Pancreas (tissue), 10 donors: ENCODE measurements around the gene TMEM255B. TPM values are rescaled to one million over a fixed set of nuclear protein-coding genes. Genes with fewer than 3 reads are reported as not detected.

Experiments
- ATAC-seq, 4 donors: fragments of 200-7000 bp; cut with Tn5 transposase; one replicate each; pipeline versions ENCODE4 v1.8.0 to v1.9.1; 2020; ENCODE audit warnings: mild to moderate bottlenecking in 4 of 4, moderate library complexity in 4 of 4
- DNase-seq, 6 donors: peaks; one replicate each; pipeline ENCODE4 v3.0.0-alpha.2; 2020
- FAIRE-seq: peaks from 2 replicates; lab custom pipeline; 2012; peaks lifted over from hg19 to GRCh38; lab: Jason Lieb, UNC
- H3K27ac ChIP-seq, 4 donors: fragments of 200-600 bp; sonication (generic); 1 replicate in 3 of 4; 2 replicates in 1 of 4; pipeline versions ENCODE4 v1.5.0 to v1.8.0; 2020
- H3K27me3 ChIP-seq, 4 donors: fragments of 200-600 bp; one replicate each; pipeline ENCODE4 v1.8.0; 2021
- H3K36me3 ChIP-seq, 3 donors: fragments of 200-600 bp; sonication (generic) in 1 of 3; one replicate each; pipeline versions ENCODE4 v1.5.0 to v1.8.0; 2020 to 2021
- H3K4me1 ChIP-seq, 3 donors: fragments of 200-600 bp; one replicate each; pipeline ENCODE4 v1.8.0; 2021
- H3K4me3 ChIP-seq, 4 donors: fragments of 200-600 bp; sonication (generic) in 2 of 4; one replicate each; pipeline versions ENCODE4 v1.5.0 to v1.8.0; 2020 to 2021
- H3K9me3 ChIP-seq, 4 donors: fragments of 200-600 bp; one replicate each; pipeline ENCODE4 v1.8.0; 2021
- CTCF ChIP-seq, 4 donors: fragments of 200-600 bp; sonication (generic) in 3 of 4; IDR thresholded peaks; one replicate each; pipeline versions ENCODE4 v1.5.0 to v1.8.0; 2021; ENCODE audit warnings: antibody characterized with exemption in 4 of 4
- WGBS, 2 donors: extraction: QIAGEN DNeasy Blood & Tissue Kit; methylation state at CpG; one replicate each; pipeline ENCODE4 v1.1.7; 2013; 5-methylcytosine and 5-hydroxymethylcytosine counted together
- intact Hi-C, 3 donors: fragments of 100-400 bp; cut with DNase I; formaldehyde crosslinking; loops; one replicate each; pipeline versions ENCODE4 v1.11.1 to v1.14.2; 2022
- polyA plus RNA-seq, 2 donors: library from polyadenylated mRNA; stranded (reverse); fragments of 200-250 nt; gene quantifications; one replicate each; pipeline ENCODE4 v1.2.3, GENCODE V29; 2013
- total RNA-seq, 6 donors: library from RNA; stranded (reverse); fragmentation: NEBNext Ultra II Directional in 4 of 6; extraction: Animal tissue kit (Norgen Biotek cat#: 25700) in 4 of 6; gene quantifications; one replicate each; pipeline versions ENCODE4 v1.2.1 to v1.2.4, GENCODE V29; 2021 to 2023
- donor health status: healthy with polysubstance abuse.
- donor health status: DM: no; HTN: no; CAD: no; lungs with moderate emphysema.
- donor health status: DM: no; HTN: no; CAD: no.
- donor health status: control.
- donor health status: control.
- donor health status: Bipolar disorder and iron deficiency.
- donor health status: DM: yes; HTN: yes; CAD: no.
- donor health status: DM: no; HTN: no; CAD: no.
- donor health status: DM: no; HTN: no; CAD: no.
- donor health status: DM: yes; HTN: yes; CAD: no.

Gene TMEM255B
- total and polyA plus RNA-seq, 8 donors: 1.8 to 17.9 (median 4.4) TPM

- no peaks in the 10 kb centered on the region for H3K4me1 ChIP-seq
- no peak for TF ChIP-seq CTCF (IDR thresholded peaks at IDR 0.05)
- ATAC-seq: no peak
- H3K27me3 ChIP-seq: no peaks in the 10 kb centered on the region
- H3K27ac ChIP-seq: no peak overlapping the region
- no peaks in the 10 kb centered on the region for H3K36me3 ChIP-seq
- FAIRE-seq: no peak
- no peak overlapping the region for H3K4me3 ChIP-seq
- 74 to 90% methylated on average over 10 to 13 of the region's 13 CpGs for WGBS, 2 donors
- intact Hi-C loops: no loop called here
- peak in 2 of 6 donors; percentile 18 to 51 for DNase-seq
- H3K9me3 ChIP-seq: no peaks in the 10 kb centered on the region
Observed at GRCh38 chr13:113806526-113806925, 47.5 kb downstream of the TMEM255B start.

- Histone ChIP-seq H3K4me1 (no peaks in the 10 kb centered on the region), H3K9me3 (no peaks in the 10 kb centered on the region), H3K36me3 (no peaks in the 10 kb centered on the region), H3K4me3 (no peak overlapping the region), H3K27ac (no peak overlapping the region), H3K27me3 (no peaks in the 10 kb centered on the region)
- intact Hi-C loops: no loop called here
- FAIRE-seq (no peak), DNase-seq (no peak), ATAC-seq (no peak)
- TF ChIP-seq CTCF (IDR thresholded peaks at IDR 0.05): no peak
- WGBS, 2 donors: 68 to 80% methylated on average over 12 of the region's 12 CpGs
Observed at GRCh38 chr13:113808058-113808834, 49.2 kb downstream of the TMEM255B start.

- Histone ChIP-seq H3K27ac (no peak overlapping the region), H3K4me1 (peaks cover 0 to 5% (median 0%) of the 10 kb centered on the region in 3 donors), H3K9me3 (no peaks in the 10 kb centered on the region), H3K4me3 (no peak overlapping the region), H3K36me3 (no peaks in the 10 kb centered on the region), H3K27me3 (no peaks in the 10 kb centered on the region)
- FAIRE-seq (no peak), DNase-seq (peak in 1 of 6 donors; percentile 28), ATAC-seq (no peak)
- TF ChIP-seq CTCF (IDR thresholded peaks at IDR 0.05): no peak
- intact Hi-C loops: loop anchor here in 1 of 3 donors (10.0 kb wide), 1 partner anchor 135 kb away; no protein-coding TSS in a partner anchor
- WGBS, 2 donors: 70 to 75% methylated on average over 2 of the region's 2 CpGs
Observed at GRCh38 chr13:113809934-113810333, 50.9 kb downstream of the TMEM255B start.

GRCh38 chr13:113810640-113811039 lies 51.6 kb downstream of the TMEM255B start:
- peak in 2 of 6 donors; percentile 50 to 77 for DNase-seq
- WGBS, 2 donors: 81 to 93% methylated on average over 14 of the region's 14 CpGs
- no peak for FAIRE-seq
- no peak for TF ChIP-seq CTCF (IDR thresholded peaks at IDR 0.05)
- Histone ChIP-seq H3K36me3 (no peaks in the 10 kb centered on the region), H3K9me3 (no peaks in the 10 kb centered on the region), H3K27me3 (no peaks in the 10 kb centered on the region), H3K4me3 (no peak overlapping the region), H3K27ac (no peak overlapping the region), H3K4me1 (peaks cover 0 to 5% (median 0%) of the 10 kb centered on the region in 3 donors)
- no peak for ATAC-seq
- intact Hi-C loops: loop anchor here in 1 of 3 donors (10.0 kb wide), 1 partner anchor 134 kb away; no protein-coding TSS in a partner anchor
